Activated CD8-positive, alpha-beta memory T cell treated with anti-CD3 and anti-CD28 coated beads, Interleukin-2, amount 50 U/mL, for 24 hours (primary cell): ENCODE measurements around the gene CLDN3.

Experiments used
- DNase-seq: peaks from one replicate; pipeline ENCODE4 v3.0.0-alpha.2; 2020; ENCODE audit errors: extremely low read depth

Gene CLDN3

DNA sequence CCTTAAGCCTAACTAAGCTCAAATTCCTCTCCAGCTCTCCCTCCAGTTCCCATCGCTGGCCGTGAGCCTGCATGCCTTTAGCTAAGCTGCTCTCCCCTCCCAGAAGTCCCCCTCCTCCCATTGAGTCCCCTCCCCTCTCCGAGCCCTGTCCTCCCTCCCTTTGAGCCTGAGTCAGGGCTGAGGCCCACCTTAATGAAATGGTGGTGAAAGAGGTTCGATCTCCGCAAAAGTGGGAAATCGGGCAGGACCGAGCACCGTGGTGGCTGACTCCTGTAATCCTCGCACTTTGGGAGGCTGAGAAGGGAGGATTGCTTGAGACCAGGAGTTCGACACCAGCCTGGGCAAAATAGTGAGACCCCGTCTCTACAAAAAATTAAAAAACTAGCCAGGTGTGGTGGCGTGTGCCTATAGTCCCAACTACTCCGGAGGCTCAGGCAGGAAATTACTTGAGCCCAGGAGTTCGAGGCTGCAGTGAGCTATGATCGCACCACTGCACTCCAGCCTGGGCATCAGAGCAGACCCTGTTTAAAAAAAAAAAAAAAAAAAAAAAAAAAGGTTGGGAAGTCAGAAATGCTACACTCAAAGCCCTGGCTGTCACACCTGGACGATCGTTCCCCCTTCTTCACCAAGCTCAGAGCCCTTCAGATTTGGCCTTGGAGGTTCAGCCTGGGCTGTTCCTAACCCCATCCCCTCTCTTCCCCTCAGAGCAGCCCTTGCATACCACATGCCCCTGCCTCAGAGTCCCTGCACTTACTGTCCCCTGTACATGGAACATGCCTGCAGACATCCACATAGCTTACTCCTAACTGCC is 995 bp upstream of the CLDN3 start:
- DNase-seq = no peak

DNA sequence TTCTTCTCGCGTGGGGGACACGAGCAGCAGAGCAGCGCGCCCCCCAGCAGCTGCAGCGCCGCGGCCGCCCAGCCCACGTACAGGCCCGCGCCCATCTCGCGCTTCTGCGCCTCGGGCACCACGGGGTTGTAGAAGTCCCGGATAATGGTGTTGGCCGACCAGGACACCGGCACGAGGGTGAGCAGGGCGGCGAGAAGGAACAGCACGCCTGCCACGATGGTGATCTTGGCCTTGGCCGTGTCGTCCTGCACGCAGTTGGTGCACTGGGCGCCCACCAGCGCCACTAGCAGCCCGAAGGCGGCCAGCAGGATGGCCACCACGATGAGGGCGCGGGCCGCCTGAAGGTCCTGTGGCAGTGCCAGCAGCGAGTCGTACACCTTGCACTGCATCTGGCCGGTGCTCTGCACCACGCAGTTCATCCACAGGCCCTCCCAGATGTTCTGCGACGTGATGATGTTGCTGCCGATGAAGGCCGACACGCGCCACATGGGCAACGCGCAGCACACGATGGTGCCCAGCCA is 529 bp downstream of the CLDN3 start:
- no peak for DNase-seq

DNA sequence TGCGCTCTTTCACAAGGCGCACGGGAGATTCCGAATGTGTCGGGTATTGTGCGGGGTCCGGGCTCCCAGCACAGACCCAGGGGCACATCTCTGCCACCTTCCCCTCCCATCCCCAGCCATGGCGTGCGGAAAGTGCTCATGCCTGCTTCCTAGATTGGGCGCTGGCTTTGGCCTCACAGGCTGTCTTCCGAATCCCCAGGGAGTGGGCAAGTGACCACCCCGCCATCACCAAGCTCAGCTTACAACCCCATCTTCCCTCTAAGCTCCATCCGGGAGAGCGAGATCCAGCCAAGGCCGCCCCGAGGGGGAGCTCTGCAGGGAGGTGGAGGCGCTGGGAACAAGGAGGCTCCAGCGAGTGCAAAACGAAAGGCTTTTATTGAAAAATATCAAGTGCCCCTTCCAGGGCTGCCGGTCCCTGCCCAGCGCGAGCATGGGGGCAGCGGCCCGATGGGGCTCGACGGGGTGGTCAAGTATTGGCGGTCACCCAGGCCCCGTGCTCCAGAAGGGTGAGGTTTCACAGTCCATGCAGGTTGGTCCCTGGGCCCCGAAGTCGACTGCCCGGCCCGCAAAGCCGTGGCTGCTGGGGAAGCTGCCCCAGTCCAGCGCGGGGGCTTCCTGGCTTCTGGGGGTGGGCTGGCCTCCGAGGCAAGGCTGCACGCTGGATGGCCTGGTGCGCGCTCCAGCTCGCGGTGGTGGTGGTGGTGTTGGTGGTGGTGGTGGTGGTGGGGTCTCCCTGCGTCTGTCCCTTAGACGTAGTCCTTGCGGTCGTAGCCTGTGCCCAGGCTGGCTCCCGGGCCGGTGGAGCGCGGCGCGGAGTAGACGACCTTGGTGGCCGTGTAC is 1.2 kb downstream of the CLDN3 start:
- DNase-seq = no peak

DNA sequence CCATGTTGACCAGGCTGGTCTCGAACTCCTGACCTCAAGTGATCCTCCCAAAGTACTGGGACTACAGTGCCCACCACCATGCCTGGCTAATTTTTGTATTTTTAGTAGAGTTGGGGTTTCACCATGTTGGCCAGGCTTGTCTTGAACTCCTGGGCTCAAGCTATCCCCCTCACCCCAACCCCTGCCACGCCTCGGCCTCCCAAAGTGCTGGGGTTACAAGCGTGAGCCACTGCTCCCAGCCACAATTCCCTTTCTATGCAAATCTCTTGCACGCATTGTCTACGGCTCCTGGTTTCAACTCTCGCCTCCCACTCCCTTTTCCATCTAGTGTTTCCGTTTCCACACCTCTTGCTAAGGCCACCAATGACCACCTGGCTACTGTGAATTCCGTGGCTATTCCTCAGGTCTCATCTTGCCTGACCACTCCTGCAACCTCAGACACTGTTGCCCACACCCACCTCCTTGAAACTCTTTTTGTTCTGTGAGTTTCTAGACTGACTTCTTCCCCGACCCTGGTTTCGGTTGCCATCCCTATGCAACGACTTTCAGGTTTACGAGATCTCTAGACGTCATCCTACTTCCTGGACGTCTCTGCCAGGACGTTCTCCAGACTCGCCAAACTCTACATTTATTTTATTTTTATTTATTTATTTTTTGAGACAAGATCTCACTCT is 3.4 kb downstream of the CLDN3 start:
- no peak for DNase-seq

DNA sequence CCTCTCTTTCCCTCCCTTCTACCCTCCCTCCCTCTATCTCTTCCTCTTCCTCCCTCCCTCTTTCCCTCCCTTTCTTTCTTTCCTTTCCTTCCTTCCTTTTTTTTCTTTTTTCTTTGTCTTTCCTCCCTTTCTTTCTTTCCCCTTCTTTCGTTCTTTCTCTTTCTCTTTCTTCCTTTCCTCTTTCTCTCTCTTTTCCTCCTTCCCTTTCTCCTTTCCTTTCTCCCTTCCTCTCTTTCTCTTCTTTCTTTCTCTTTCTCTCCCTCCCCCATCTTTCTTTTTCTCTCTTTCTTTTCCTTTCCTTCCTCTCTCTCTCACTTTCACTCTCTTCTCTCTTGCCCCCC is 7.4 kb downstream of the CLDN3 start:
- DNase-seq = no peak

DNA sequence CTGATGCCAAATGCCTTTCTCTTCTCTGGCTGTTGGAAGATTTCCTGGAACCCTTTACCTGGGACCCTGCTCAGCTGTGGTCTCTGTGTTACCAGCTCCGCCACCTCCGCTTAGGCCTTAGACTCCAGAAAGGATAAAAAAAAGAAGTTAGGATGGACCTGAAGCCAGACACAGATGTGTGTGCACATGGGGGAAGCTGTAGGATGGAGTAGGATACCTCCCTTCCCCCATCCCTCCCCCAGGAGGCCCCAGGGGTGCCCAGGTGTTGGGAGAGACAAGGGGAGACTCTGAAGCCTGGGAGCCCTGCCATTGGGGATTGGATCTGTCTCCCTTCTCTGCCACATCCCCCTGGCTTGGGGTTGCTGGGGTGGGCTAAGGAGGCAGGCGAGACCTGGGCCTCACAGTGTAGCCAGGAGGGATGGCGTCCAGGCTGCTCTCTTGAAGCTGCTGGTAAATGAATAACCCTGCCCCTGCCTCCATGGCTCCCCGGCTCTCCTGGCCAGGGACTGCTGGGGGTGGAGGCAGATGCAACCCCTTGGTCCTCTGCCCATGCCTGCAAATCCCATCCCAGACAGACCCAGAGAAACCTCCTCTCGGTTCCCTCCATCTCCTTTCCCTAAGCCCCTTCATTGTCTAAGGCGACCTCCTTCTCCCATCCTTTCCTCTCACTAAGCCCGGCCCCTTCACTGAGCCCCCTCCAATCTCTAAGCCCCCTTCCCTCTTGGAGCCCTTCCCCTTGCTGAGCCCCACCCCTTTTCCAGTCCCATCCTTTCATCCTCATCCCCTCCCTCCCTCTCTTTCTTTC is 8.0 kb downstream of the CLDN3 start:
- no peak for DNase-seq

DNA sequence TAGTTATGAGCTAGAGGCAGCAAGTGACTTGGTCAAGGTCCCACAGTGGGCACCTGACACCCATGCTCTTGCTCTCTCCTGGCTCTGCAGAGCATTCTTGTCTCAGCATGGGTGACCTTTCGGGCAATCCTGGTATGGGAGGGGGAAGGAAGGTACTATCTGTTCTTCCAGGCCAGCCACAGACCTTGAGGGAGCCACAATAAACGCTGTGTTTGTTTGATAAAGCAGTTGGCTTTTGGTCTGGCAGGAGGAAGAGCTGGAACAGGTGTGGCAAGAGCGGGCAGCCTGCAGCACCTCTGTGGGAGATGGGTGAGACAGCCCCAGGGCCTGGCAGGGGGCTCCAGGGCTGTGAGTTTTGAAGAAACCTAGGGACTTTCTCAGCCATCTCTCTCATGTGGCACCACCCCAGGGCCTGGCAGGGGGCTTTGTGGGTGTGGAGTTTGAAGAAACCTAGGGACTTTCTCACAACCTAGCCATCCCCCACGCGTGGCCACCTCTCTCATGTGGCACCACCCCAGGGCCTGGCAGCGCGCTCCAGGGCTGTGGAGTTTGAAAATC is 11.4 kb downstream of the CLDN3 start:
- DNase-seq = no peak

DNA sequence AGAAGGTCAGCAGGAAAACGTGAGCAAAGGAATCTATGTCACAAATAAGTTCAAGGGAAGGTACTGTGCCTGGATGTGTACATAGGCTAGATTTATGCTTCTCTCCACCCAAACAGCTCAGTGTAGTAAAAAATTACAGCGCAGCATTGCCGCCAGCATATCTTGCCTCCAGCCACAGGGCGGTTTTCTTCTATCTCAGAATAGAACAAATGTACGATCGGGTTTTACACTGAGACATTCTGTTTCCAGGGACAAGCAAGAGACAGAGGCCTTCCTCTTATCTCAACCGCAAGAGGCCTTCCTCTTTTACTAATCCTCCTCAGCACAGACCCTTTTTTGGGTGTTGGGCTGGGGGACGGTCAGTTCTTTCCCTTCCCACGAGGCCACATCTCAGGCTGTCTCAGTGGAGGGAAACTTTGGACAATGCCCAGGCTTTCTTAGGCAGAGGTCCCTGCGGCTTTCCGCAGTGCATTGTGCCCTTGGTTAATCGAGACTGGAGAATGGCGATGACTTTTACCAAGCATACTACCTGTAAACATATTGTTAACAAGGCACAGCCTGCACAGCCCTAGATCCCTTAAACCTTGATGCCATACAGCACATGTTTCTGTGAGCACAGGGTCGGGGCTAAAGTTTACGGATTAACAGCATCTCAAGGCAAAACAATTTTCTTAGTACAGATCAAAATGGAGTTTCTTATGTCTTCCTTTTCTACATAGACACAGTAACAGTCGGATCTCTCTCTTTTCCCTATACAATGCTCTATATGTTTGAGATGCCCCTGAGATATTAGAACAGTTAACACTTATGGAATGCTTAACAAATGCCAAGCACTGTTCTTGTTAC is 19.9 kb downstream of the CLDN3 start:
- no peak for DNase-seq

DNA sequence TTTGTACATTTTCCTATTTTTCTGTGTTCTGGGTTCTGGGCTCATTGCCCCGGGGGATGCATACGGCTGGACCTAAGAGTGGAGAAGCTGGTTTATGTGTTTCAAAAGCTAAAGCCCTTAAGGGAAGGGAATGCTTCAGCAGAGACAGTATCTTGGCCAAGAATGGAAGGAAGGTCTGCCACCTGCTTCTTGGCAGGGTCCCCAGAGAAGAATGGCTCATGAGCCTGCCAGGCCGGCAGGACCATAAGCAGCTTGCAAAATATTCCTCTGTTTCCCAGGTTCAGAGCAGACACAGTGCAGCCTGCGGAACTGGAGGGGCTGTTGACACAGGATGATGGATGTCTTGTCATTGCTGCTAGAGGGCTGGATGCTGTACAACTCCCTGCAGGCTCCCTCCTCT is 23.7 kb downstream of the CLDN3 start:
- DNase-seq = no peak

DNA sequence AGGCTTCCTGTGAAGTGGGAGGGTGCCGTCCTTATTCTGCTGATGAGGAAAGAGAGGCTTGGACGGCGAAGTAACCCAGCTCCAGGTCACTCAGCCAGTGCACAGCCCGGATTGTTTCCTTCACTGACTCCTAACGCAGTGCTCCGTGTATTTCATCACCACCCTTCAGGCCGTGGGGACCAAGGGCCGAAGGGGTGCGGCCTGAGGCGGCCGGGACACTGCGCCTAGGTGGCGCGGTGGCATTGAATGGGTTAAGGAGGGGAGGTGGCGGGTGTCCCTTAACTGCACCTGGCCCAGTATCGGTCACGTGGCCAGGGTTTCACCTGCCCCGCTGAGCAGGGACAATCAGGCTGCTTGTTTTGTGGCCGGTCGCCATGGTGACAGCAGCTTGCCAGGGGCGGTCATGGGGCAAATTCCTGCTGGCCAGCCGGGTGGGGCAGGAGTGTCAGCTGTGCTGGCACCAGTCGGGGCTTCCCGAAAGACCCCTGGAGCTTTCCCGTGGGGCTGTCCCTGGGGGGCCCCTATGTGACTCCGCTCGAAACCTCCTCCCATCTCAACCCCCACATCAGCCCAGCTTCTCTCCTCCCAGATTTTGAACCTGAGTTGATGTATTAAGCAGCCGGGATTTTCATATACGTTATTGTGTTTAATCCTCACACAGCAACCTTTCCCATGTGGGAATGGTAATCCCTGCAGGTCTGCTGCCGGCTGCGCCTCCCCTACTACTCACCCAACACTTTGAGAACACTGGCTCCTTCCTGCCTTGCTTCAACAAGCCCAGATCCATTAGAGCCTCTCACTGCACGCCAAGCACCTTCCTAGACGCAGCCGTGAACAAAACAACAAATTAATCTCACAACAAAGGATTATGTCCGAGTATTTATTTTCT is 27.1 kb downstream of the CLDN3 start:
- DNase-seq = no peak

DNA sequence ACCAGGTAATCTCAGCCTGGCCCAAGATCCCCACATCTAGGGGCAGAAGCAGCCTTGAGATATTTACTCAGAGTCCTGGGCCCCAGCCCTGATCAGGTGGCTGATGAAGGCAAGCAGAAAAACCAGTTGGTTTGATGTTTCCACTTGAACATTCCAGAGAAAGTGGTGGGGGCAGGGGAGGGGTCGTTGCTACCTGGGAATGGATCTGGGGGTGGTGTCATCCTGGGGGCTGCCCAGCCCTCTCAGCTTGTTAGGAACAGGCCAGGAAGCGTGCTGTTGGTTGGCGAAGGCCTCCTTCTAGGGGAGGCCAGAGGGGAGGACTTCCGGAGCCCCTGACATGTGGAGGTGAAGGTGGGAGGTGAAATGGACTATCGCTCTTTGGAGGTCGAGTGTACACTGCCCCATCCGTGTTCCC is 27.7 kb downstream of the CLDN3 start:
- no peak for DNase-seq

DNA sequence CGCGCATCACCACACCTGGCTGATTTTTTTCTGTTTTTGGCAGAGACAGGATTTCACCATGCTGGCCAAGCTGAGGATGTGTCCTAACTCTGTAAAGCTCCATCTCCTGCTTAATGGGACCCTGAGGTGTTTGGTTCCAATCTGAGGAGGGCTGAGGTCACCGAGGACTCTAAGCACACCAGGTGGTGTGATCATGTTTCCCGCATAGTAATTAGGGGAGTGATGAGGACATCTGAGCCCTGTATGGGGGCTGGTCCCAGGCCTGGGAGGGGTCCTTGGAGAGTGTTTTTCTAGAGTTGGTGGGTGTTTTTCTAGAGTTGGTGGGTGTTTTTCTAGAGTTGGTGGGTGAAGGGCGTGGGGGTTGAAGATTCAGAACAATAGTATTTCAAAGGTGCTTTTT is 28.5 kb downstream of the CLDN3 start:
- no peak for DNase-seq

DNA sequence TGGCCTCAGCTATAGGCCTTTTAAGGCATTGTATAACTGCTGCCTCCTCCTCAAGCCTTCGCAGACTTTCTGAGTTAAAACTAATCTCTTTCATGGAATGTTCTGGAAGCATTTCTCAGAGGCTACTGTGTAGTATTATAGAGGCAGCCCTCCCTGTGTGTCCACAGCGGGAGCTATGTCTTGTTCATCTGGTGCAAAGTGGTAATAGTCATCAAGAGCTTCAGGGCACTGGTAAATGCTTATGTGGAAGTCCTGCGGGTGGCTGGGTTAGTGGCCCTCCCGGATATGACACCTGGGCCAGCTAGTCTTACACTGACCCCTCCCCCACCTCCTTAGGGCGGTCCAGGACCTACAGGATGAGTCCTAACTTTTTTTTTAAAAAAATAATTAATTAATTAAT is 29.3 kb downstream of the CLDN3 start:
- no peak for DNase-seq

DNA sequence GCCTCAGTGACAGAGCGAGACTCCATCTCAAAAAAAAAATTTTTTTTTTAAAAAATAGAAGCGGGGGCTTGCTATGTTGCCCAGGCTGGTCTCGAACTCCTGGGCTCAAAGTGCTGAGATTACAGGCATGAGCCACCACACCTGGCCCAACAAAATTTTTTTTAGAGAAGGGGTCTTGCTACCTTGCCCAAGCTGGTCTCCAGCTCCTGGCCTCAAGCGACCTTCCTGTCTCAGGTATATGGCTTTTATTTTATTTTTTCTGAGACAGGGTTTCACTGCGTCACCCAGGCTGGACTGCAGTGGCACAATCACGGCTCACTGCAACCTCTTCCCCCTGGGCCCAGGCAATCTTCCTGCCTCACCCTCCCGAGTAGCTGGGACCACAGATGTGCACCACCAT is 29.9 kb downstream of the CLDN3 start:
- no peak for DNase-seq

DNA sequence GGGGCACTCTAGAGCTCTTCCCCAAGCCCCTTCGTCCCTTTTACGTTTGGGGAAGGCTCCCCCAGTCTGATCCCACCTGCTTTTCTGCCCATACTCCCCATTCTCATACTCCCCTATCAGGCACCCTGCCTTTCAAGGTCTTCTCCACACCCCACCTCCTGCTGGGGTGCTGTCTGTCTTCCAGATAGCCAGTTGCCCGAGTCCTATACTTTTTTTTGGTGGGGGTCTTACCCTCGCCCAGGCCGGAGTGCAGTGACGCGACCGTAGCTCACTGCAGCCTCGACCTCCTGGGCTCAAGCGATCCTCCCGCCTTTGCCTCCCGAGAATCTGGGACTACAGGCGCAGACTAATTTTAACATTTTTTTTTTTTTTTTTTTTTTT is 30.7 kb downstream of the CLDN3 start:
- no peak for DNase-seq

DNA sequence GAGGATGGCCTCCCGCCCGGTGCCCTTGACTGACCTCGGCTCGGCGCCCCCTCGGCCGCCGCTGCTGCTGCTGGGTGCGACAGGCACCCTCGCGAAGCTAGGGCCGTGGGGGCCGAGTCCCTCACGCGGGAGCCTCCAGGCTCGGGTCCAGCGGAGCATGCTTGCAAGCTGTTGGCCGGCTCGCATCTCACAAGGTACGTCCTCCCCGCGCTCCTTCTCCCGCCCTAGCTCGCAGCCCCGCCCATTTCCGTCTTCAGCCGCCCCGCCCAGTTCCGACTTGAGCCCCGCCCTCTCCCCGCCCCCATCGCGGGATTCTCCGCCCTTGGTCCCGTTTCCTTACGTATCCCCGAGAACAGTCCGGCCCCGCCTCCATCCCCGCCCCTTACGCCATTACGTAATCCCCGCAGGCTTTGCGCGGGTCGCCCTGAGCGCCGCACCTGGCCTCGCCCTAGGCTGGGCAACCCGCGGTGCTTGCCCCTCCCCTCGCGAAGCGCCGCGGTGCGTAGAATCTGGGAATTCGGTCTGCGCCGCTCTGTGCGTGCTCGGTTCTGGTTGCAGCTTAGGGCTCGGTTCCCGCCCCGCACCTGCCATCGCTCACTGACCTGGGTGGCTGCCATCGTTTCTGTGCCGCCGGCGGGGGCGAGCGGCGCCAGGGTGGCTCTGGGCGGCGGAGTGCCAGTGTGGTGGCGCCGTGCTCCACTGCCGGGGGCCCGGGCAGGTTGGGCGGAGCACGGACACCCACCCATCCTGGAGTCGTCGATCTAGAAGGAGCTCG is 31.3 kb downstream of the CLDN3 start, which contains the start of gene ABHD11:
Gene ABHD11 (minus strand): TSS at position 191 of the 775 bp plus-strand sequence. CDS start 32 bp downstream, at position 159.
- peak; percentile 96 for DNase-seq

DNA sequence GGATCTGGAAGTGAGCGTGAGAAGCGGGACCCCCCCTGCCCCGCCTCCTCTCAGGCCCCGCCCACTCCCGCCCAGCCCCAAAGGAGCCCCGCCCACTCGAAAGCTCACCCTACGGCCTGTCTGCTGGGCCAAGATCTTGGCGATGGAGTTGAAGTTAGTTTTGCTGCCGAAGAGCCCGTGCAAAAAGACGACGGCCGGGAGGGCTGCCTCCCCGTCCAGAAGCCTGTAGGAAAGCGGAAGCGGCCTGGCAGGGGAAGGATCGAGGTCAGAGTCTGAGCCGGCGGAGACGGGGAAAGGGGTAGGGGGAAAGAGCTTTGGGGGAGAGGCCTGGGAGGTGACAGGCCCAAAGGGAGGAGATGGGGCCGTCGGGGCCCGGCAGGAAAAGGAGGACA is 31.9 kb downstream of the CLDN3 start:
- no peak for DNase-seq

DNA sequence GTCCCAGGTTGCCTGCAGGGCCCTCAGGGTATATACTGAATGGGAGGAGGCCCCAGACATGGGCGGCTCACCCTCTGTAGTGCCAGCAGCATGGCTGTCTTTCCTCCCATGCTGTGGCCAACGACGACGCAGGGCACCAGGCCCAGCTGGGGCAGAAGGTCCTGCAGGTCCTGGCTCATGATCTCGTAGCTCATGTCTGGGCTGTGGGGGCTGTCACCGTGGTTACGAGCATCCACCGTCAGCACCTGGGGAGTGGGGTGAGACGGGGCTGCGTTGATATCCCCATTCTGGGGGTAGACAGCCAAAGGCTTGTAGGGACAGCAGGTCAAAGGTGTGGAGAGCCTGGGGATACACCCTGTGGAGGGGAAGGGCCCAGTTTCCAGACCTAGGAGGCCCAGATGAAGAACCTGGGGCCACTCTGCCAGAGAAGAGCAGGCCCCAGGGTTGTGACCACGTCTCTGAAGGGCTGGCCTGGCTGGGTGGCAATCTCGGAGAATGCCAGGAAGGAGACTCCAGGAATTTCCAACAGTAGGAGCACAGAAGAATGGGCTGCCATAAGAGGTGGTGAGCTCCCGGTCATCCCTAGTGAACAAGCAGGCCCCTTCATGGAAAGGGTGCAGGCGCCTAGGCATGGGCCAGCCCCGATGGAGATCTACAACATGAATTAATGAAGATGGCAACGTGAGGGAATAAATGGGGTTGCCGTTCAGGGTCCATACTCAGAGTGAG is 32.4 kb downstream of the CLDN3 start:
- DNase-seq = no peak
